GM18951 (cell line): Measurements from ENCODE around the gene CPXM2.

ENCODE experiments used
- POLR2A ChIP-seq: IDR thresholded peaks from 4 replicates; pipeline ENCODE4 v1.6.1; 2011; ENCODE audit warnings: mild to moderate bottlenecking; ENCODE audit not compliant: insufficient read length, insufficient read depth; ENCODE audit errors: extremely low read depth
- in situ Hi-C: fragments of 300-500 bp; cut with MboI; formaldehyde crosslinking; loops from one replicate; pipeline ENCODE4 v1.12.0; 2022; ENCODE audit warnings: low sequenced_read_pairs, mixed read lengths, inconsistent platforms; ENCODE audit not compliant: unreplicated experiment

The CPXM2 gene

GRCh38 chr10:123878666-123879303 is 12.8 kb downstream of the CPXM2 start:
- in situ Hi-C loops, result no loop called here
- TF ChIP-seq POLR2A, result no peak

GRCh38 chr10:123870260-123870659 is 21.3 kb downstream of the CPXM2 start:
- TF ChIP-seq POLR2A, result no peak
- in situ Hi-C loops, result no loop called here

DNA sequence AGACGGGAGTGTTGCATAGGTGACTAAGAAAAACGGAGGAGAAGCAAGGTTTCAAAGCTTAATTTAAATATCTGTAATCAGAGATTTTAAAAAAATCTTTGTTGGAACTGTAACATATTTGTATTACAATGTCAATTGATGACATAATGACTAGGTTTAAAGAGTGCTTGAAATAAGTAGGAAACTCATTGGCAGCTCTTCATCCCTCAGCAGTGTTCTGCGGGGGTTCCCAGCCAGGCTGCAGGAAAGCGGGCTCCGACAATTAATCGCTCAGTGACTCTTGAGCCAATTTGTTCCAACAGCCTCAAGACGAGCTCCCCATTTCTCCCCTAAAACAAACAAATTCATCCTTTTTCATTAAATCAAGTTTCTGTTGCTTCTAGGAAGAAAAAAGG is 22.6 kb downstream of the CPXM2 start:
- in situ Hi-C loops, result no loop called here

DNA sequence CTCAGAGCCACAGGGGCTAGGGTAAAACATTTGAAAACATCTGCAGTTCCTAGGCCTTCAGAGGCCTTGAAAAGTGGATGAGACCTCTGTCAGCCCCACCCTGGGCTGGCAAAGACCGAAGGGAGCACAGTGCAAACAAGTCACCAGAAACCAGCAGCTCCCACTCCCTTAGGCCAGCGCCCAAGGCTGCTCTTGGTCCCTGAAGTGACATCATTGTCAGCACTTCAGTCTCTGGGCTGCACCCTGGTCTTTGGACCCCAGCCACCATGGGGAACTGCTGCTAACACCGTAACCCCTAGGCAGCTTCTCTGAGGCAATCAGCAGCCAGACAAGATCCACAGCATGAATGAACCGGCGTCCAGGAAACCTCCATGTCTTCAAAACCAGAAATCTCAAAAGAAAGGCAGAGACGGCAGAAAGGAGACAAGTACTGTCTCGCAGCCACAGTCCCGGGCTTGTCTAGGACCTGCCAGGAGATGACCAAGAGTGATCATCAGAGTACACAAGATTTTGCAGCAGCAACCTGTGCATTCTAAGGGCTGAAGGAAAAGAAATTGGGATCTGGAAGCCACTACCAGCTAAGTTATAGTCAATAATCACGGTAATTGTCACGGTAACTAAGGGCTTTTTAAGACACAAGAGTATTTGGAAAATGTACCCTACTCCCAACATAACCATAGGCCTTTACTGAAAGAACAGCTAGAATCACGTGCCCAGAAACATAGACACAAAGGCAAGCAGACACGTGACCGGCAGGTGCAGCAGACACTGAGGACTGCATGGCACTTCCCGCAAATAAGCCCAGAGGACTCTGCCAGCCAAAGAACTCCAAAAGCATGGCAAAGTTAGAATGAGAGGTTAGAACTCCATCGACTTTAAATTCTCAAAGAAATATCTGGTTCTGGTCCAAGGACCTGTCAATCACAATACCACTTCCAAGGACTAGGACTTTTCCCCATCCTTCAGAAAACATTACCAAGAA is 23.3 kb downstream of the CPXM2 start:
- in situ Hi-C loops, result no loop called here
- no peak for TF ChIP-seq POLR2A

More for the DNA sequence above, 22.6 kb downstream of the CPXM2 start:
- no peak for TF ChIP-seq POLR2A

DNA sequence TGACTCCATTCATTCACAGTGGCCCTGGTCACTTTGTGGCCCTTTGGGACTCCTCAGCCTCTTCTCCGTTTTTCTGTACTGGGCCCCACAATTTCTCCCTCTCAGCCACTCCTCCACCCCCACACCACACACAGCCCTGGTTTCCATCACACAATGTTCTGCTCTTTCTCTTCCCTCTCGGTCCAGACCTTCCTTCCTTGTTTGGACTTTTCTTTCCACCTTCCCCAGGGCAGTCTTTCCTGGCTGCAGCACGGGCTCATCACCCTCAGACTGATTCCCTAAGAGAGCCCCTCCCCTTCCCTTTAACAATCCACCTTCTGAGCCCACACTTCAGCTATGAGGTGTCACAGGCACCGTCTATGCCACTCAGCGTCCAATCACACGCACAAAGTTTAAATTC is 25.7 kb downstream of the CPXM2 start:
- in situ Hi-C loops, result no loop called here
- TF ChIP-seq POLR2A, result no peak

- TF ChIP-seq POLR2A, result no peak
- in situ Hi-C loops, result no loop called here
These were observed 26.3 kb downstream of the CPXM2 start for GRCh38 chr10:123865350-123865749.

- no peak for TF ChIP-seq POLR2A
- in situ Hi-C loops, result no loop called here
These were observed 26.7 kb downstream of the CPXM2 start for GRCh38 chr10:123864923-123865322.

GRCh38 chr10:123863721-123864482 is 27.7 kb downstream of the CPXM2 start:
- in situ Hi-C loops, result no loop called here
- no peak for TF ChIP-seq POLR2A

- TF ChIP-seq POLR2A, result no peak
- in situ Hi-C loops, result no loop called here
These were observed 28.4 kb downstream of the CPXM2 start for GRCh38 chr10:123863183-123863575.

- in situ Hi-C loops, result no loop called here
- TF ChIP-seq POLR2A, result no peak
These were observed 29.0 kb downstream of the CPXM2 start for GRCh38 chr10:123862421-123863182.

DNA sequence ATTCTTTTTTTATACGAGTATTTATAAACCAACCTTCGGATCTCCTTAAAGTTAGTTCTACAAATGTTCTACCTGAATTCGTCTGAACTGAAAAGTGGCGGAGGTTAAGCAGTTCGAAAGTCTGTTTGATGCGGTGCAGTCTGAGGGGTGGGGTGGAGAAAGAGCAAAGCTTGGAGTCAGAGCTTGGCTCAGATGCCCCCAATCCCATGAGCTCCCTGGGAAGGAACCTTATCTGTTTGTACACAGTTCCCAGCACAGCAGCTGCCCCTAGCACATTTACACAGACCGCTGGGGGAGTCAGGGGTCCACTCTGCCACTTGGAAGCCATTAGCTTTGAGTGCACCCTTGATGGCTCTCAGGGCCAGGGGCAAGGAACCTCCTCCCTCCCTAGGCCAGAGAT is 30.8 kb downstream of the CPXM2 start:
- TF ChIP-seq POLR2A, result no peak
- in situ Hi-C loops, result no loop called here

GRCh38 chr10:123860209-123860608 is 31.4 kb downstream of the CPXM2 start:
- in situ Hi-C loops, result no loop called here

More at GRCh38 chr10:123860209-123860608, 31.4 kb downstream of the CPXM2 start:
- no peak for TF ChIP-seq POLR2A
